Testis (tissue), 3 donors: ENCODE results near the gene RAB4B. TPM values are rescaled to one million over a fixed set of nuclear protein-coding genes. Genes with fewer than 3 reads are reported as not detected.
A peak's percentile ranks its signal among the peaks of the same experiment; 100 is the strongest.
"Not testable (repeated sequence)": the region's sequence is repeated elsewhere in the genome, so short reads cannot be mapped to it uniquely, and the experiment has no call there.

Experiments used
- DNase-seq: peaks from one replicate; pipeline ENCODE4 v3.0.0-alpha.2; 2019
- H3K27ac ChIP-seq, 2 donors: fragments of 200-600 bp; sonication (generic); one replicate each; pipeline ENCODE4 v1.5.1; 2019
- H3K27me3 ChIP-seq: fragments of 200-600 bp; sonication (generic); one replicate; pipeline ENCODE4 v1.5.1; 2019
- H3K36me3 ChIP-seq: fragments of 200-600 bp; sonication (generic); one replicate; pipeline ENCODE4 v1.5.1; 2017; ENCODE audit warnings: low read depth; ENCODE audit errors: missing control alignments
- H3K4me1 ChIP-seq: fragments of 200-600 bp; sonication (generic); one replicate; pipeline ENCODE4 v1.5.1; 2019
- H3K4me3 ChIP-seq, 2 donors: fragments of 200-600 bp; sonication (generic); one replicate each; pipeline ENCODE4 v1.5.1; 2017 to 2019
- H3K9me3 ChIP-seq: fragments of 200-600 bp; sonication (generic); one replicate; pipeline ENCODE4 v1.5.1; 2017
- POLR2A ChIP-seq: fragments of 450-650 bp; IDR thresholded peaks from one replicate; pipeline ENCODE4 v1.6.1; 2017; ENCODE audit warnings: antibody characterized with exemption, mild to moderate bottlenecking, moderate library complexity
- WGBS, 2 donors: methylation state at CpG; one replicate each; pipeline ENCODE4 v1.1.5; 2018; 5-methylcytosine and 5-hydroxymethylcytosine counted together
- intact Hi-C: fragments of 100-400 bp; cut with DNase I; formaldehyde crosslinking; loops from one replicate; pipeline ENCODE4 v1.15.1; 2023; ENCODE audit warnings: low total_unique reads
- polyA plus RNA-seq: library from polyadenylated mRNA; stranded (reverse); fragments of 350-450 nt; fragmentation: Illumina TruSeq; extraction: RNeasy Lipid Tissue Mini Kit (QIAGEN cat#74804); gene quantifications from one replicate; pipeline ENCODE4 v1.2.3, GENCODE V29; 2014; ENCODE audit warnings: low read depth, low replicate concordance; ENCODE audit not compliant: insufficient read depth
- total RNA-seq, 2 donors: library from RNA; depleted of rRNA; stranded (reverse); fragments of >200 nt; gene quantifications; one replicate each; pipeline ENCODE4 v1.2.3, GENCODE V29; 2016
- TF ChIP-seq, protein P1 (sequence below), 3 experiments: fragments of 450-650 bp in 2 of 3; fragments of 200-600 bp in 1 of 3; sonication (generic) in 1 of 3; IDR thresholded peaks; one replicate each; pipeline ENCODE4 v1.5.1; 2016 to 2019; ENCODE audit warnings: antibody characterized with exemption in 3 of 3, mild to moderate bottlenecking in 2 of 3, moderate library complexity in 1 of 3

The RAB4B gene
- total and polyA plus RNA-seq, 3 donors from 2014 or later = 44.7 to 49.3 (median 46.7) TPM

GRCh38 chr19:40827386-40828247 is 49.6 kb downstream of the RAB4B start:
- H3K4me1 ChIP-seq = peaks cover 40% of the 10 kb centered on the region
- WGBS, 2 donors = 89 to 93% methylated on average over 22 of the region's 22 CpGs
- H3K4me3 ChIP-seq = no peak overlapping the region
- intact Hi-C loops = no loop called here
- TF ChIP-seq POLR2A = no peak
- TF ChIP-seq, protein P1, sequence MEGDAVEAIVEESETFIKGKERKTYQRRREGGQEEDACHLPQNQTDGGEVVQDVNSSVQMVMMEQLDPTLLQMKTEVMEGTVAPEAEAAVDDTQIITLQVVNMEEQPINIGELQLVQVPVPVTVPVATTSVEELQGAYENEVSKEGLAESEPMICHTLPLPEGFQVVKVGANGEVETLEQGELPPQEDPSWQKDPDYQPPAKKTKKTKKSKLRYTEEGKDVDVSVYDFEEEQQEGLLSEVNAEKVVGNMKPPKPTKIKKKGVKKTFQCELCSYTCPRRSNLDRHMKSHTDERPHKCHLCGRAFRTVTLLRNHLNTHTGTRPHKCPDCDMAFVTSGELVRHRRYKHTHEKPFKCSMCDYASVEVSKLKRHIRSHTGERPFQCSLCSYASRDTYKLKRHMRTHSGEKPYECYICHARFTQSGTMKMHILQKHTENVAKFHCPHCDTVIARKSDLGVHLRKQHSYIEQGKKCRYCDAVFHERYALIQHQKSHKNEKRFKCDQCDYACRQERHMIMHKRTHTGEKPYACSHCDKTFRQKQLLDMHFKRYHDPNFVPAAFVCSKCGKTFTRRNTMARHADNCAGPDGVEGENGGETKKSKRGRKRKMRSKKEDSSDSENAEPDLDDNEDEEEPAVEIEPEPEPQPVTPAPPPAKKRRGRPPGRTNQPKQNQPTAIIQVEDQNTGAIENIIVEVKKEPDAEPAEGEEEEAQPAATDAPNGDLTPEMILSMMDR (IDR thresholded peaks at IDR 0.05) = no peak
- no peaks in the 10 kb centered on the region for H3K27me3 ChIP-seq
- H3K36me3 ChIP-seq = no peaks in the 10 kb centered on the region
- no peaks in the 10 kb centered on the region for H3K9me3 ChIP-seq
- DNase-seq = no peak
- H3K27ac ChIP-seq = no peak overlapping the region

DNA sequence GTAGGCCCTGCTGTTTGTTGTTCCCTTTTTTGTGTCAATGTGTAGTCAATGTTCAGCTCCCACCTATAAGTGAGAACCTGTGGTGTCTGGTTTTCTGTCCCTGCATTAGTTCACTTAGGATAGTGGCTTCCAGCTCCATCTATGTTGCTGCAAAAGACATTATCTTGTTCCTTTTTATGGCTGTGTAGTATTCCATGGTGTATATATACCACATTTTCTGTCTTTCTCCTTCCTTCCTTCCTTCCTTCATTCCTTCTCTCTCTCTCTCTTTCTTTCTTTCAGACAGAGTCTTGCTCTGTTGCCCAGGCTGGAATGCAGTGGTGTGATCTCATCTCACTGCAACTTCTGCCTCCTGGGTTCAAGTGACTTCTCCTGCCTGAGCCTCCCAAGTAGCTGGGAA is 51.2 kb downstream of the RAB4B start:
- Histone ChIP-seq H3K9me3 (no peaks in the 10 kb centered on the region), H3K27ac (peak overlapping the region; percentile 18 to 55), H3K4me3 (no peak overlapping the region), H3K36me3 (no peaks in the 10 kb centered on the region), H3K4me1 (peaks cover 32% of the 10 kb centered on the region), H3K27me3 (no peaks in the 10 kb centered on the region)
- intact Hi-C loops = no loop called here
- DNase-seq = no peak
- no peak for TF ChIP-seq POLR2A
- TF ChIP-seq, protein P1 (IDR thresholded peaks at IDR 0.05) = no peak

DNA sequence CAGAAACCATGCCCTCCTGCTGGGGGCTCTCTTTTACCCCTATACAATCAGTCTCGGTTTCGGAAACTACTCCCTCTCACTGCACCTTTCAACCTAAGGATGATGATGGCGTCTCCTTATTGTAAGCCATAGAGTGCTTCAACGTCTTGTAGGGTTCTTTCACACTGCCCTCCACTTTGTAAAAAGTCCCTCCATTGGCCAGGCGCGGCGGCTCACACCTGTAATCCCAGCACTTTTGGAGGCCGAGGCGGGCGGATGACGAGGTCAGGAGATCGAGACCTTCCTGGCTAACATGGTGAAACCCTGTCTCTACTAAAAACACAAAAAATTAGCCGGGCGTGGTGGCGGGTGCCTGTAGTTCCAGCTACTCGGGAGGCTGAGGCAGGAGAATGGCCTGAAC is 52.7 kb downstream of the RAB4B start:
- H3K27me3 ChIP-seq, H3K4me3 ChIP-seq, intact Hi-C loops, DNase-seq, H3K36me3 ChIP-seq, H3K9me3 ChIP-seq: not testable (repeated sequence)
- Histone ChIP-seq H3K27ac (peak overlapping the region; percentile 24 to 55), H3K4me1 (peaks cover 23% of the 10 kb centered on the region)
- WGBS, 2 donors = 55 to 75% methylated on average over 16 of the region's 16 CpGs

DNA sequence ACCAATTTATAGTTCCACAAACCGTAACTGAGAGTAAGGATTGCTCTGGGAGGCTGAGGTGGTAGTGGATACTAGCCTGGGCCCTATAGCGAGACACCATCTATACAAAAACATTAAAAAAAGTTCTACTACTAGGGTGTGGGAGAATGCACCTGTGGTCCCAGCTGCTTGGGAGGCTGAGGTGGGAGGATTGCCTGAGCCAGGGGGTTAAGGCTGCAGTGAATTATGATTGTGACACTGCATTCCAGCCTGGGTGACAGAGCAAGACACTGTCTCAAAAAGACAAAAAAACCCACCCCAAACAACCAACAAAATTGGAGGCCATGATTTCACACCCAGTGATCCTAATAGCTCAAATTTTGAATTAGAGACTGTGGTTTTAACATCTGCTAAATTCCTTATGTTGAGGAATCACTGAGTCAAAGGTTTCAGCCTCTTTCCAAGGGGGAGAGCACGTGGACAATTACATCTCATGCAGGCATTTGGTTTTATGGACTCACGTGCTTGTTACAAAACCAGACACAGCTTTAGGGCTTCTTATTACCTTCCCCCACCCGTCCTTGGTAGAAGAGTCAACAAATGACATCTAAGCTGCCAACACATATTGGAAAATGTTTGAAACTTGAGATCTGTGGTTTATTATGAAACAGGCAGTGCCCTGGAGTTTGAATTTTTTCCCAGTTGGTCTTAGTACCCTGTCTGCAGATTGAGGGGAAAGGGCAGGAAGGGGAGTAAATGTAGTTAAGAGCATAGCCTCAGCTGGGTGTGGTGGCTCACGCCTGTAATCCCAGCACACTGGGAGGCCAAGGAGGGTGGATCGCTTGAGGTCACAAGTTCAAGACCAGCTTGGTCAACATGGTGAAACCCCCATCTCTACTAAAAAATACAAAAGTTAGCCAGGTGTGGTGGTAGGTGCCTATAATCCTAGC is 53.7 kb downstream of the RAB4B start:
- H3K36me3 ChIP-seq = no peaks in the 10 kb centered on the region
- H3K4me1 ChIP-seq = peaks cover 27% of the 10 kb centered on the region
- intact Hi-C loops = no loop called here
- WGBS, 2 donors = 53 to 64% methylated on average over 7 of the region's 7 CpGs
- TF ChIP-seq, protein P1 (IDR thresholded peaks at IDR 0.05) = no peak
- no peak for TF ChIP-seq POLR2A
- DNase-seq = no peak
- H3K27me3 ChIP-seq = no peaks in the 10 kb centered on the region
- H3K4me3 ChIP-seq = no peak overlapping the region
- H3K27ac ChIP-seq = peak overlapping the region; percentile 48
- no peaks in the 10 kb centered on the region for H3K9me3 ChIP-seq

- intact Hi-C loops, H3K27me3 ChIP-seq, H3K9me3 ChIP-seq, H3K4me3 ChIP-seq, DNase-seq, H3K36me3 ChIP-seq: not testable (repeated sequence)
- 57 to 71% methylated on average over 4 of the region's 4 CpGs for WGBS, 2 donors
- Histone ChIP-seq H3K27ac (peak overlapping the region; percentile 48), H3K4me1 (peaks cover 27% of the 10 kb centered on the region)
These were observed 54.4 kb downstream of the RAB4B start for GRCh38 chr19:40832431-40832790.

- peak overlapping the region in 1 of 2 donors; percentile 74 for H3K27ac ChIP-seq
These were observed 55.9 kb downstream of the RAB4B start for GRCh38 chr19:40833728-40834533.

More at GRCh38 chr19:40833728-40834533, 55.9 kb downstream of the RAB4B start:
- DNase-seq, H3K27me3 ChIP-seq, intact Hi-C loops, H3K36me3 ChIP-seq, H3K4me3 ChIP-seq, H3K9me3 ChIP-seq: not testable (repeated sequence)
- WGBS, 2 donors = 38 to 49% methylated on average over 5 to 7 of the region's 7 CpGs
- H3K4me1 ChIP-seq = peaks cover 27% of the 10 kb centered on the region
